GM23338 (cell line): ENCODE results near the gene PHAF1. TPM values are rescaled to one million over a fixed set of nuclear protein-coding genes. Genes with fewer than 3 reads are reported as not detected.

Experiments
- ATAC-seq: fragments of 200-7000 bp; cut with Tn5 transposase; 3 replicates; pipeline ENCODE4 v1.9.1; 2020
- DNase-seq: peaks from one replicate; pipeline ENCODE4 v3.0.0-alpha.2; 2015; ENCODE audit warnings: low spot score
- H2AFZ ChIP-seq: fragments of 200-600 bp; sonication (generic); 2 replicates; pipeline ENCODE4 v1.8.0; 2016; ENCODE audit warnings: antibody characterized with exemption, mild to moderate bottlenecking, moderate library complexity
- H3F3A ChIP-seq: fragments of 200-600 bp; sonication (generic); replicated peaks from 2 replicates; pipeline ENCODE4 v1.8.0; 2017; ENCODE audit warnings: antibody characterized with exemption, mixed run types, low read depth
- H3K27ac ChIP-seq: fragments of 200-600 bp; sonication (generic); 2 replicates; pipeline ENCODE4 v1.6.1; 2016; ENCODE audit warnings: low read depth
- H3K27me3 ChIP-seq: fragments of 200-600 bp; sonication (generic); 2 replicates; pipeline ENCODE4 v1.8.0; 2016; ENCODE audit warnings: mild to moderate bottlenecking, mixed run types, moderate library complexity; ENCODE audit not compliant: insufficient read depth
- H3K36me3 ChIP-seq: fragments of 200-600 bp; sonication (generic); 2 replicates; pipeline ENCODE4 v1.8.0; 2016; ENCODE audit warnings: mild to moderate bottlenecking; ENCODE audit not compliant: insufficient read depth
- H3K4me1 ChIP-seq: fragments of 200-600 bp; sonication (generic); 2 replicates; pipeline ENCODE4 v1.8.0; 2016; ENCODE audit warnings: mild to moderate bottlenecking, moderate library complexity; ENCODE audit not compliant: insufficient read depth
- H3K4me2 ChIP-seq: fragments of 200-600 bp; sonication (generic); 2 replicates; pipeline ENCODE4 v1.7.1; 2017; ENCODE audit warnings: mixed run types
- H3K4me3 ChIP-seq: fragments of 200-600 bp; sonication (generic); 2 replicates; pipeline ENCODE4 v1.6.1; 2016; ENCODE audit warnings: mixed run types
- H3K79me2 ChIP-seq: fragments of 200-600 bp; sonication (generic); replicated peaks from 2 replicates; pipeline ENCODE4 v1.8.0; 2017; ENCODE audit warnings: mild to moderate bottlenecking; ENCODE audit not compliant: insufficient read depth
- H3K9me2 ChIP-seq: fragments of 200-600 bp; sonication (generic); 2 replicates; pipeline ENCODE4 v1.8.0; 2017; ENCODE audit not compliant: insufficient read depth
- H4K20me1 ChIP-seq: fragments of 200-600 bp; sonication (generic); replicated peaks from 2 replicates; pipeline ENCODE4 v1.8.0; 2017; ENCODE audit warnings: mild to moderate bottlenecking; ENCODE audit not compliant: insufficient read depth
- H3K27ac Mint-ChIP-seq: 2 replicates; pipeline ENCODE4 v1.8.0; 2020; ENCODE audit warnings: inconsistent platforms, mild to moderate bottlenecking, moderate library complexity, mixed read lengths
- H3K27me3 Mint-ChIP-seq: 3 replicates; pipeline ENCODE4 v1.8.0; 2022; ENCODE audit warnings: low read depth, mild to moderate bottlenecking, moderate library complexity, mixed read lengths, inconsistent platforms; ENCODE audit not compliant: insufficient read depth, poor library complexity
- H3K36me3 Mint-ChIP-seq: 3 replicates; pipeline ENCODE4 v1.8.0; 2021; ENCODE audit warnings: low read depth, mild to moderate bottlenecking, inconsistent platforms, moderate library complexity, mixed read lengths
- H3K4me1 Mint-ChIP-seq: 3 replicates; pipeline ENCODE4 v1.8.0; 2020; ENCODE audit warnings: mild to moderate bottlenecking, inconsistent platforms, mixed read lengths
- H3K4me3 Mint-ChIP-seq: 3 replicates; pipeline ENCODE4 v1.8.0; 2021; ENCODE audit warnings: moderate library complexity, mild to moderate bottlenecking, inconsistent platforms, mixed read lengths
- H3K9me3 Mint-ChIP-seq: 3 replicates; pipeline ENCODE4 v1.8.0; 2020; ENCODE audit warnings: moderate library complexity, mild to moderate bottlenecking, inconsistent platforms, mixed read lengths
- CREB1 ChIP-seq: fragments of 250-450 bp; sonication (Bioruptor Pico); IDR thresholded peaks from 2 replicates; pipeline ENCODE4 v1.5.0; 2020; ENCODE audit warnings: low read depth, mild to moderate bottlenecking, moderate library complexity
- CTCF ChIP-seq, 2 experiments: fragments of 200-600 bp in 1 of 2; sonication (generic) in 1 of 2; conservative IDR thresholded peaks; 2 replicates each; pipeline versions ENCODE4 v1.5.1 to v1.6.1; 2016 to 2017; ENCODE audit warnings: antibody characterized with exemption in 2 of 2, low read depth in 2 of 2, mild to moderate bottlenecking in 2 of 2, moderate library complexity in 1 of 2
- EZH2 ChIP-seq: fragments of 200-600 bp; sonication (generic); IDR thresholded peaks from one replicate; pipeline ENCODE4 v1.8.0; 2017; ENCODE audit warnings: antibody characterized with exemption, mild to moderate bottlenecking, low read depth; ENCODE audit not compliant: unreplicated experiment
- EZH2phosphoT487 ChIP-seq: fragments of 200-600 bp; sonication (generic); IDR thresholded peaks from one replicate; pipeline ENCODE4 v1.8.1; 2018; ENCODE audit warnings: antibody characterized with exemption; ENCODE audit not compliant: unreplicated experiment
- JUNB ChIP-seq: IDR thresholded peaks from one replicate; pipeline ENCODE4 v1.6.1; 2016; ENCODE audit warnings: antibody characterized with exemption; ENCODE audit not compliant: unreplicated experiment
- NANOG ChIP-seq: IDR thresholded peaks from 2 replicates; pipeline ENCODE4 v1.6.1; 2016; ENCODE audit warnings: antibody characterized with exemption, borderline replicate concordance
- POLR2AphosphoS5 ChIP-seq: IDR thresholded peaks from 2 replicates; pipeline ENCODE4 v1.6.1; 2016; ENCODE audit warnings: antibody characterized with exemption, low read depth
- REST ChIP-seq: IDR thresholded peaks from one replicate; pipeline ENCODE4 v1.6.1; 2018; ENCODE audit warnings: antibody characterized with exemption; ENCODE audit not compliant: unreplicated experiment
- STAT1 ChIP-seq: IDR thresholded peaks from one replicate; pipeline ENCODE4 v1.6.1; 2016; ENCODE audit warnings: antibody characterized with exemption; ENCODE audit not compliant: unreplicated experiment
- ZNF114 ChIP-seq: fragments of 250-450 bp; sonication (Bioruptor Pico); IDR thresholded peaks from 2 replicates; pipeline ENCODE4 v1.5.0; 2020; ENCODE audit warnings: mild to moderate bottlenecking, moderate library complexity
- ZNF331 ChIP-seq: fragments of 250-450 bp; sonication (Bioruptor Pico); IDR thresholded peaks from 2 replicates; pipeline ENCODE4 v1.5.0; 2020; ENCODE audit warnings: low read depth, mild to moderate bottlenecking, moderate library complexity
- polyA plus RNA-seq: library from polyadenylated mRNA; unstranded; fragments of >200 nt; fragmentation: Nextera tagmentation; extraction: Ambion mirVana; gene quantifications from 2 replicates; pipeline ENCODE4 v1.2.1, GENCODE V29; 2016
- total RNA-seq: library from RNA; depleted of rRNA; stranded (reverse); fragments of >200 nt; shearing (Covaris generic); gene quantifications from 2 replicates; pipeline ENCODE4 v1.2.3, GENCODE V29; 2014
- TF ChIP-seq, protein P1 (sequence below): fragments of 250-450 bp; sonication (Bioruptor Pico); IDR thresholded peaks from 2 replicates; pipeline ENCODE4 v1.5.0; 2020; ENCODE audit warnings: mild to moderate bottlenecking, moderate library complexity
- TF ChIP-seq, protein P2 (sequence below): IDR thresholded peaks from 2 replicates; pipeline ENCODE4 v1.6.1; 2016; ENCODE audit warnings: antibody characterized with exemption

Gene PHAF1
- total and polyA plus RNA-seq, 2 experiments from 2014 or later: 14.7 to 35.9 TPM

DNA sequence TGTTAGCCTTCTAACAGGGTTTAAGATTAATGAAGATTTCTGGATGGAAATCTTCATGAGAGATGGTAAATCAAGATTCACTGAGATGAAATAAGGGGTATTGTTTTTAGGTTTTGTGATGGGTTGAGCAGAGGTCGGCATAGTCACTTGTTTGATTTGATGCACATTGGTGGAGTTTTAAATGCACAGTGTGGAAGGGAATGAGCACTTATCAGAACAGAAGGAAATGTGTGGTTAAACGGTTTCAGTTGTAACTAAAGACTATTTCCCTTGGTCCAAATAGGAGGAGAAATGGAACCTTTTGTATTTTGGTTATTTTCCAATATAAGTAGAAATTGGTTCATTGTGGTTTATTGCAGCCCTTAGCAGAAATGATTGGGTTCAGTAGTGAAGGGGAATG is 46.7 kb upstream of the PHAF1 start:
- Mint-ChIP-seq H3K4me1 (no peaks in the 10 kb centered on the region), H3K27me3 (no peaks in the 10 kb centered on the region), H3K27ac (no peak overlapping the region), H3K4me3 (no peak overlapping the region), H3K36me3 (peaks cover 9% of the 10 kb centered on the region), H3K9me3 (no peaks in the 10 kb centered on the region)
- no peak overlapping the region for H3K4me3 ChIP-seq
- no peaks in the 10 kb centered on the region for H3K4me1 ChIP-seq
- no peaks in the 10 kb centered on the region; the same call in 1 of the 2 replicates for H3K79me2 ChIP-seq
- H3F3A ChIP-seq: no peaks in the 10 kb centered on the region
- H3K27ac ChIP-seq: no peak overlapping the region
- DNase-seq (no peak), ATAC-seq (no peak)
- H3K27me3 ChIP-seq: no peaks in the 10 kb centered on the region
- TF ChIP-seq STAT1 (no peak), CTCF (conservative IDR thresholded peaks at IDR 0.05; ENCODE audit: low read depth in 2 of 2) (no peak), EZH2 (no peak), EZH2phosphoT487 (no peak), REST (no peak), JUNB (no peak), CREB1 (CRISPR knock-in tag) (no peak), ZNF114 (CRISPR knock-in tag) (no peak), POLR2AphosphoS5 (no peak), ZNF331 (CRISPR knock-in tag) (no peak), NANOG (no peak)
- TF ChIP-seq, protein P1, sequence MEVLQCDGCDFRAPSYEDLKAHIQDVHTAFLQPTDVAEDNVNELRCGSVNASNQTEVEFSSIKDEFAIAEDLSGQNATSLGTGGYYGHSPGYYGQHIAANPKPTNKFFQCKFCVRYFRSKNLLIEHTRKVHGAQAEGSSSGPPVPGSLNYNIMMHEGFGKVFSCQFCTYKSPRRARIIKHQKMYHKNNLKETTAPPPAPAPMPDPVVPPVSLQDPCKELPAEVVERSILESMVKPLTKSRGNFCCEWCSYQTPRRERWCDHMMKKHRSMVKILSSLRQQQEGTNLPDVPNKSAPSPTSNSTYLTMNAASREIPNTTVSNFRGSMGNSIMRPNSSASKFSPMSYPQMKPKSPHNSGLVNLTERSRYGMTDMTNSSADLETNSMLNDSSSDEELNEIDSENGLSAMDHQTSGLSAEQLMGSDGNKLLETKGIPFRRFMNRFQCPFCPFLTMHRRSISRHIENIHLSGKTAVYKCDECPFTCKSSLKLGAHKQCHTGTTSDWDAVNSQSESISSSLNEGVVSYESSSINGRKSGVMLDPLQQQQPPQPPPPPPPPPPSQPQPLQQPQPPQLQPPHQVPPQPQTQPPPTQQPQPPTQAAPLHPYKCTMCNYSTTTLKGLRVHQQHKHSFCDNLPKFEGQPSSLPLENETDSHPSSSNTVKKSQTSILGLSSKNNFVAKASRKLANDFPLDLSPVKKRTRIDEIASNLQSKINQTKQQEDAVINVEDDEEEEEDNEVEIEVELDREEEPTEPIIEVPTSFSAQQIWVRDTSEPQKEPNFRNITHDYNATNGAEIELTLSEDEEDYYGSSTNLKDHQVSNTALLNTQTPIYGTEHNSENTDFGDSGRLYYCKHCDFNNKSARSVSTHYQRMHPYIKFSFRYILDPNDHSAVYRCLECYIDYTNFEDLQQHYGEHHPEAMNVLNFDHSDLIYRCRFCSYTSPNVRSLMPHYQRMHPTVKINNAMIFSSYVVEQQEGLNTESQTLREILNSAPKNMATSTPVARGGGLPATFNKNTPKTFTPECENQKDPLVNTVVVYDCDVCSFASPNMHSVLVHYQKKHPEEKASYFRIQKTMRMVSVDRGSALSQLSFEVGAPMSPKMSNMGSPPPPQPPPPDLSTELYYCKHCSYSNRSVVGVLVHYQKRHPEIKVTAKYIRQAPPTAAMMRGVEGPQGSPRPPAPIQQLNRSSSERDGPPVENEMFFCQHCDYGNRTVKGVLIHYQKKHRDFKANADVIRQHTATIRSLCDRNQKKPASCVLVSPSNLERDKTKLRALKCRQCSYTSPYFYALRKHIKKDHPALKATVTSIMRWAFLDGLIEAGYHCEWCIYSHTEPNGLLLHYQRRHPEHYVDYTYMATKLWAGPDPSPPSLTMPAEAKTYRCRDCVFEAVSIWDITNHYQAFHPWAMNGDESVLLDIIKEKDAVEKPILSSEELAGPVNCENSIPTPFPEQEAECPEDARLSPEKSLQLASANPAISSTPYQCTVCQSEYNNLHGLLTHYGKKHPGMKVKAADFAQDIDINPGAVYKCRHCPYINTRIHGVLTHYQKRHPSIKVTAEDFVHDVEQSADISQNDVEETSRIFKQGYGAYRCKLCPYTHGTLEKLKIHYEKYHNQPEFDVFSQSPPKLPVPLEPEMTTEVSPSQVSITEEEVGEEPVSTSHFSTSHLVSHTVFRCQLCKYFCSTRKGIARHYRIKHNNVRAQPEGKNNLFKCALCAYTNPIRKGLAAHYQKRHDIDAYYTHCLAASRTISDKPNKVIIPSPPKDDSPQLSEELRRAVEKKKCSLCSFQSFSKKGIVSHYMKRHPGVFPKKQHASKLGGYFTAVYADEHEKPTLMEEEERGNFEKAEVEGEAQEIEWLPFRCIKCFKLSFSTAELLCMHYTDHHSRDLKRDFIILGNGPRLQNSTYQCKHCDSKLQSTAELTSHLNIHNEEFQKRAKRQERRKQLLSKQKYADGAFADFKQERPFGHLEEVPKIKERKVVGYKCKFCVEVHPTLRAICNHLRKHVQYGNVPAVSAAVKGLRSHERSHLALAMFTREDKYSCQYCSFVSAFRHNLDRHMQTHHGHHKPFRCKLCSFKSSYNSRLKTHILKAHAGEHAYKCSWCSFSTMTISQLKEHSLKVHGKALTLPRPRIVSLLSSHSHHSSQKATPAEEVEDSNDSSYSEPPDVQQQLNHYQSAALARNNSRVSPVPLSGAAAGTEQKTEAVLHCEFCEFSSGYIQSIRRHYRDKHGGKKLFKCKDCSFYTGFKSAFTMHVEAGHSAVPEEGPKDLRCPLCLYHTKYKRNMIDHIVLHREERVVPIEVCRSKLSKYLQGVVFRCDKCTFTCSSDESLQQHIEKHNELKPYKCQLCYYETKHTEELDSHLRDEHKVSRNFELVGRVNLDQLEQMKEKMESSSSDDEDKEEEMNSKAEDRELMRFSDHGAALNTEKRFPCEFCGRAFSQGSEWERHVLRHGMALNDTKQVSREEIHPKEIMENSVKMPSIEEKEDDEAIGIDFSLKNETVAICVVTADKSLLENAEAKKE (CRISPR knock-in tag): no peak
- TF ChIP-seq, protein P2, sequence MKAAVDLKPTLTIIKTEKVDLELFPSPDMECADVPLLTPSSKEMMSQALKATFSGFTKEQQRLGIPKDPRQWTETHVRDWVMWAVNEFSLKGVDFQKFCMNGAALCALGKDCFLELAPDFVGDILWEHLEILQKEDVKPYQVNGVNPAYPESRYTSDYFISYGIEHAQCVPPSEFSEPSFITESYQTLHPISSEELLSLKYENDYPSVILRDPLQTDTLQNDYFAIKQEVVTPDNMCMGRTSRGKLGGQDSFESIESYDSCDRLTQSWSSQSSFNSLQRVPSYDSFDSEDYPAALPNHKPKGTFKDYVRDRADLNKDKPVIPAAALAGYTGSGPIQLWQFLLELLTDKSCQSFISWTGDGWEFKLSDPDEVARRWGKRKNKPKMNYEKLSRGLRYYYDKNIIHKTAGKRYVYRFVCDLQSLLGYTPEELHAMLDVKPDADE: no peak
- no peak overlapping the region for H2AFZ ChIP-seq
- peaks cover 4% of the 10 kb centered on the region for H4K20me1 ChIP-seq
- H3K36me3 ChIP-seq: no peaks in the 10 kb centered on the region
- peaks cover 3% of the 10 kb centered on the region; the same call in 1 of the 2 replicates for H3K9me2 ChIP-seq
- no peak overlapping the region for H3K4me2 ChIP-seq
